ENCODE measurements around the gene GAB2. TPM values are rescaled to one million over a fixed set of nuclear protein-coding genes. Genes with fewer than 3 reads are reported as not detected.

GAB2 gene
- total RNA-seq, 4 donors from 2014 or later: 14.0 to 41.3 (median 34.7) TPM

- Histone ChIP-seq H3K9me3 (no peaks in the 10 kb centered on the region), H3K4me1 (peaks cover 0 to 4% (median 0%) of the 10 kb centered on the region in 4 donors), H3K27ac (no peak overlapping the region), H3K36me3 (no peaks in the 10 kb centered on the region), H3K4me3 (no peak overlapping the region), H3K27me3 (no peaks in the 10 kb centered on the region)
- DNase-seq: no peak
- TF ChIP-seq CTCF (IDR thresholded peaks at IDR 0.05) (no peak), POLR2A (IDR thresholded peaks at IDR 0.05) (no peak)
Measured at GRCh38 chr11:78261828-78262227, 155.8 kb downstream of the GAB2 start.

DNA sequence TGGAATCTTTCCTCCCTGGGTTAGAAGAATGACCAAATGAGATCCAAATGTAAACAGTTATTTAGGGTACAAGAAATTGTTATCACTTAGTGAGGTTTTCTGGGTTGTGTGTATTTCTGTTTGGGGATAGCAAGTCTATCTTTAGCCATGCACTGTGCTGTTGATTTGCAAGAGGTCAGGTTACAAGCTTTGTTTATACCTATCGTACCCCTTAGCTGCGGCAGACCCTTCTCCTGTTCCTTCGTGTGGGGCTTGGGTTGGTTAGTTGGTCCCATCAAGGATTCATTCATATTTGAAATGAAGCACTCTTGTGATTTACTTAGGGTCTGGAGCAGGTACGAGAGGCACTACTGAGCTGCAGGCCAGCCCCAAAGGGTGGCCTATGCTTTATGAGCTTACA lies 156.3 kb downstream of the GAB2 start:
- H3K36me3 ChIP-seq: no peaks in the 10 kb centered on the region
- no peaks in the 10 kb centered on the region for H3K27me3 ChIP-seq
- peaks cover 0 to 4% (median 0%) of the 10 kb centered on the region in 4 donors for H3K4me1 ChIP-seq
- no peaks in the 10 kb centered on the region for H3K9me3 ChIP-seq
- no peak overlapping the region for H3K27ac ChIP-seq
- TF ChIP-seq CTCF (IDR thresholded peaks at IDR 0.05) (no peak), POLR2A (IDR thresholded peaks at IDR 0.05) (no peak)
- H3K4me3 ChIP-seq: no peak overlapping the region
- DNase-seq: no peak

- TF ChIP-seq POLR2A (IDR thresholded peaks at IDR 0.05): no peak
- no peak for TF ChIP-seq CTCF (IDR thresholded peaks at IDR 0.05)
- no peak overlapping the region for H3K27ac ChIP-seq
- H3K27me3 ChIP-seq: no peaks in the 10 kb centered on the region
- DNase-seq: no peak
- H3K9me3 ChIP-seq: no peaks in the 10 kb centered on the region
- no peak overlapping the region for H3K4me3 ChIP-seq
- no peaks in the 10 kb centered on the region for H3K36me3 ChIP-seq
- peaks cover 0 to 4% (median 0%) of the 10 kb centered on the region in 4 donors for H3K4me1 ChIP-seq
Measured at GRCh38 chr11:78259777-78260487, 157.7 kb downstream of the GAB2 start.

DNA sequence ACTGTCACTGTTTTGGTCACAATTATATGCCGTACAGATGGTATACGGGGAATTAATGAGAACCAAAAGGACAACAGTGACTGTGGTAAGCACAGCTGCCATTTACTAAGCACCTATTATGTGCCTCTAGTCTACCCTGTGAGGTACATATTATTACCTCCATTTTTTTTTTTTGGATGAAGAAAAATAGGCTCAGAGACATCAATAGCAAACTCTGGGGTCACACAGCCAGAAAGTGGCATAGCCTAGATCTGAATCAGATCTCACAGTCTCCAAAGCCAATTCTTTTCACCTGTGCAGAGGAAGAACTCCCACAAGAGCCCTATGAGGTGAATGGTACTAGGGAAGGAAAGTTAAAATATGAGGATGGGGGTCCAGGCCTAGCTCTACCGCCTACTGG lies 160.0 kb downstream of the GAB2 start:
- H3K4me3 ChIP-seq: no peak overlapping the region
- peaks cover 0 to 4% (median 0%) of the 10 kb centered on the region in 4 donors for H3K4me1 ChIP-seq
- no peak for TF ChIP-seq POLR2A (IDR thresholded peaks at IDR 0.05)
- TF ChIP-seq CTCF (IDR thresholded peaks at IDR 0.05): no peak
- no peaks in the 10 kb centered on the region for H3K27me3 ChIP-seq
- H3K9me3 ChIP-seq: no peaks in the 10 kb centered on the region
- no peak overlapping the region for H3K27ac ChIP-seq
- no peak for DNase-seq
- H3K36me3 ChIP-seq: no peaks in the 10 kb centered on the region

DNA sequence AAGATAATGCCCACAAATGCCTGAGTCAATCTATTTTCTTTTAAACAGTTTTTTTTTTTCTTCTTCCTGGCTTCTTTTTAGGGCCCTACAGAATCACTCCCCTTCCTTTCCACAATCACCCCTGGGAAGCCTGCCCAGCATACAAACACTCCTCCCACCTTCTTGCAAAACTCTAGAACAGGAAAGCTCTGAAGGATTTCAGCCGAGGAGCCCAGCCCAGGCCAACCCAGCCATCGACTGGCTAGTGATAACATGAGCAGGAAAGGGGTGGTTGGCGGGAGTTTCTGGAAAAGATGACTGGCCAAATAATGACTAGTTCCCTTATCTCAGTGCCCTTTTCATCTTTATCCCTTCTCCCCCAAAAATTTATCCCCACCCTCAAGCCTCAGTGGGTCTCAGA lies 160.7 kb downstream of the GAB2 start:
- Histone ChIP-seq H3K4me3 (no peak overlapping the region), H3K4me1 (peaks cover 0 to 4% (median 0%) of the 10 kb centered on the region in 4 donors), H3K27ac (peak overlapping the region in 1 of 4 donors; percentile 18), H3K36me3 (no peaks in the 10 kb centered on the region), H3K27me3 (no peaks in the 10 kb centered on the region), H3K9me3 (no peaks in the 10 kb centered on the region)
- DNase-seq: peak in 2 of 3 donors; percentile 53 to 70
- no peak for TF ChIP-seq POLR2A (IDR thresholded peaks at IDR 0.05)
- TF ChIP-seq CTCF (IDR thresholded peaks at IDR 0.05): no peak
